AG09309 (cell line): ENCODE results near the gene CHD9.

ENCODE experiments used
- DNase-seq: peaks from one replicate; pipeline ENCODE4 v3.0.0-alpha.2; 2010; ENCODE audit warnings: low read depth
- H3K4me3 ChIP-seq: 2 replicates; pipeline ENCODE4 v1.5.1; 2011; ENCODE audit warnings: mild to moderate bottlenecking, low read depth, low read length, moderate library complexity; ENCODE audit not compliant: control insufficient read depth
- CTCF ChIP-seq: IDR thresholded peaks from 2 replicates; pipeline ENCODE4 v1.5.1; 2011; ENCODE audit warnings: mild to moderate bottlenecking, low read depth, low read length, inconsistent platforms; ENCODE audit not compliant: insufficient read depth, control insufficient read depth; ENCODE audit errors: missing control alignments

CHD9 gene

GRCh38 chr16:53191413-53191812 lies 136.6 kb downstream of the CHD9 start:
- H3K4me3 ChIP-seq, result no peak overlapping the region
- no peak for TF ChIP-seq CTCF
- no peak for DNase-seq

DNA sequence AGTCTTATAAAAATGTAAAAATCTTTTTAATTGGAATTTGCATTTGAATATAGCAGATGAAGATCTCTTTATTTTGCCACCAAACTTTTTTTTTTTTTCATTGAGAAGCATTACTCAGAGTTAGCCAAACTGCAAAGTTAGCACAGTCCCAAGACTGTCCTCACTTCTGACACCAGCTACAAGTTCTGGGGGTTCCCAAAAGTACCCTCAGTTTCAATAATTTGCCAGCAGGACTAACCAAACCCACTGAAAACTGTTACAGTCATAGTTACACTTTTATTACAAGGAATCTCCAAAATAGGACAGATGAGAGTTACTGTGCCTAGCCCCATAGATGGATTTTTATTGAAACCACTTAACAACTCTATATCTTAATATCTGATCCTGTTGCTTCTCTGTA lies 144.1 kb downstream of the CHD9 start:
- no peak for TF ChIP-seq CTCF
- no peak for DNase-seq
- no peak overlapping the region for H3K4me3 ChIP-seq

GRCh38 chr16:53201900-53202299 lies 147.1 kb downstream of the CHD9 start:
- no peak for DNase-seq
- no peak for TF ChIP-seq CTCF
- H3K4me3 ChIP-seq, result no peak overlapping the region

DNA sequence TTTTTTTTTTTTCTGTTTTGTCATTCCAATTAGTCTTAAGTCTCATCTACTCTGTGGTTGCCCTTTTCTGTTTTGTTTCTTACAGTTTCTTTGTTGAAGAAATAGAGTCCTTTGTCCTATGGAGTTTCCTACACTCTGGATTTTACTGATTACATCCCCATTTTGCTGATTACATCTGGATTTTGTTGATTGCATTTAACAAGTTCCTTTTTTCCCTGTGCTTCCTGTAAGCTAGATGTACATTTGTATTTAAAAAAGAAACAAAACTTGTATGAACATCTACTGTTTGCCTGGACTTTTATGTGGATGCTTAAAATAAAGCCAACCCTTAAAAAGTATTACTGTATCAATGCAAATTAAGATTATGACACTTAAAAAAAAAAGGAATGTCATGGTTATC lies 147.6 kb downstream of the CHD9 start:
- no peak for TF ChIP-seq CTCF
- no peak overlapping the region for H3K4me3 ChIP-seq

DNA sequence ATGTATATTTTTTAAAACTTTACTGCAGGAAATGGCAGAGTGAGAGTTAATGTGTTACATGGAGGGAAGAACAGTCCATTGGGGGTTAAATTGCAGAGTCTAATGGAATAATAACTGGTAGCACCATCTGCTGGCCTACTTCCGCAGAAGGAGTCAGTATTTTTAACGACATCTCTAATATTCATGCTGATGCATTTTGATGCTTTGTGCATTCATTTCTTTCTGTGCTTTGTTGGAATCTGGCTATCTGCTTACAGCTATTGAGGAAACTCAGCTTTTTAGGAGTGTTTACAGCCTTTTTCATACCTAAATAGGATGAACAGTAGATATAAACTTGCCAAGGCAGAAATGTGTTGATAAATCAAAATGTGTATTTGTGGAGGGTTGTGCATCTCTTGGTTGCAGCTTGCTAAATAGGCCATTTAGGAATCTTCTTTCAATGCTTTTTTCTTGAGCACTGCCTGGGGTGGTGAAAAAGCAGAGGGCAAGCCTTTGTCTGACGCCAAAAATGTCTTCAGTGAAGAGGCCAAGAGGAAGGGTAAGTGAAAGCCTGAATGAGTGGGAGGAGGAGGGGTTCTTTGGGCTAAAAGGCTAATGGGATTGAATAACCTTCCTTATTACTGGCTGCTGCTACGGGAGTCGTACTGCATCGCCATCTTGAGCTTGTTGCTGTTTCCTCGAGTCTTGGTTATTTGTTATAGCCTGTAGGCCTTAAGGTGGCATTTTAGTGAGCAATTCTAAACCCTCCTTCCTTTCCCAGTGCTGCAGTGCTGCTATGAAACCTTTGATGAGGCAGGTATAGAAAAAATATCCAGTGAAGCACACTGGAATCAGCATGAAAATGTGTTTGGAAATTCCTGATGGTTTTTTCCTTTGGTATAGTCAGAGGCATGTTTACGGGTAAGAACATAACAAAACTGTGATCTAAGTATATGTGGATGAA lies 153.3 kb downstream of the CHD9 start:
- peak; percentile 62 for TF ChIP-seq CTCF
- peak; percentile 41 for DNase-seq
- H3K4me3 ChIP-seq, result peak overlapping the region; percentile 42

More for the DNA sequence above, 147.6 kb downstream of the CHD9 start:
- no peak for DNase-seq

GRCh38 chr16:53209429-53209828 lies 154.6 kb downstream of the CHD9 start:
- DNase-seq, result no peak
- no peak for TF ChIP-seq CTCF
- peak overlapping the region; percentile 42 for H3K4me3 ChIP-seq
